Endodermal cell (in vitro differentiated cells): Measurements from ENCODE around the gene SCG3. TPM values are rescaled to one million over a fixed set of nuclear protein-coding genes. Genes with fewer than 3 reads are reported as not detected.

Experiments used
- DNase-seq: peaks from one replicate; pipeline ENCODE4 v3.0.0-alpha.2; 2017
- H3K27ac ChIP-seq: 2 replicates; pipeline ENCODE4 v1.5.1; 2013; ENCODE audit warnings: mild to moderate bottlenecking, low read depth, low read length, moderate library complexity
- H3K27me3 ChIP-seq: 2 replicates; pipeline ENCODE4 v1.6.1; 2013; ENCODE audit warnings: mild to moderate bottlenecking, low read length, moderate library complexity; ENCODE audit not compliant: insufficient read depth, control insufficient read depth, poor library complexity, severe bottlenecking
- H3K36me3 ChIP-seq: 2 replicates; pipeline ENCODE4 v1.7.0; 2013; ENCODE audit warnings: mild to moderate bottlenecking, low read length, moderate library complexity; ENCODE audit not compliant: control insufficient read depth, insufficient read depth
- H3K4me1 ChIP-seq: one replicate; pipeline ENCODE4 v1.7.0; 2013; ENCODE audit warnings: low read length; ENCODE audit not compliant: control insufficient read depth, insufficient read depth
- H3K4me3 ChIP-seq: 2 replicates; pipeline ENCODE4 v1.5.1; 2013; ENCODE audit warnings: mild to moderate bottlenecking, low read length, moderate library complexity
- H3K9ac ChIP-seq: 2 replicates; pipeline ENCODE4 v1.6.1; 2013; ENCODE audit warnings: mild to moderate bottlenecking, low read length, moderate library complexity; ENCODE audit not compliant: poor library complexity, severe bottlenecking; ENCODE audit errors: extremely low read depth
- H3K9me3 ChIP-seq: 2 replicates; pipeline ENCODE4 v1.6.1; 2013; ENCODE audit warnings: mild to moderate bottlenecking, low read length, moderate library complexity; ENCODE audit not compliant: control insufficient read depth
- H3K27ac Mint-ChIP-seq: 2 replicates; pipeline ENCODE4 v1.8.0; 2020; ENCODE audit warnings: mixed read lengths
- H3K27me3 Mint-ChIP-seq: 2 replicates; pipeline ENCODE4 v1.8.0; 2021; ENCODE audit warnings: mild to moderate bottlenecking, mixed read lengths; ENCODE audit not compliant: insufficient read depth
- H3K36me3 Mint-ChIP-seq: 2 replicates; pipeline ENCODE4 v1.8.0; 2020; ENCODE audit warnings: low read depth, mixed read lengths
- H3K4me1 Mint-ChIP-seq: 2 replicates; pipeline ENCODE4 v1.8.0; 2020; ENCODE audit warnings: mixed read lengths
- H3K4me3 Mint-ChIP-seq: 2 replicates; pipeline ENCODE4 v1.8.0; 2020; ENCODE audit warnings: mild to moderate bottlenecking, moderate library complexity, mixed read lengths
- H3K9me3 Mint-ChIP-seq: 2 replicates; pipeline ENCODE4 v1.8.0; 2020; ENCODE audit warnings: mild to moderate bottlenecking, mixed read lengths
- WGBS, 2 experiments: methylation state at CpG; one replicate each; pipeline versions ENCODE4 v1.1.5 to v1.1.7; 2013; ENCODE audit warnings: missing lambda C conversion rate in 2 of 2, mixed read lengths in 1 of 2; ENCODE audit not compliant: insufficient coverage in 1 of 2, insufficient read length in 1 of 2; 5-methylcytosine and 5-hydroxymethylcytosine counted together
- total RNA-seq, 2 donors: library from RNA; stranded (reverse); fragmentation: NEBNext Ultra II Directional in 1 of 2; extraction: Animal tissue kit (Norgen Biotek cat#: 25700) in 1 of 2; gene quantifications; 2 replicates in 1 of 2; 3 replicates in 1 of 2; pipeline ENCODE4 v1.2.1, GENCODE V29; 2021
- TF ChIP-seq, protein P1 (sequence below): fragments of 200-600 bp; sonication (generic); conservative IDR thresholded peaks from 2 replicates; pipeline ENCODE4 v1.5.0; 2021; ENCODE audit warnings: antibody characterized with exemption, mild to moderate bottlenecking

The SCG3 gene
- total RNA-seq, 2 donors from 2014 or later = 10.0 to 18.3 TPM

DNA sequence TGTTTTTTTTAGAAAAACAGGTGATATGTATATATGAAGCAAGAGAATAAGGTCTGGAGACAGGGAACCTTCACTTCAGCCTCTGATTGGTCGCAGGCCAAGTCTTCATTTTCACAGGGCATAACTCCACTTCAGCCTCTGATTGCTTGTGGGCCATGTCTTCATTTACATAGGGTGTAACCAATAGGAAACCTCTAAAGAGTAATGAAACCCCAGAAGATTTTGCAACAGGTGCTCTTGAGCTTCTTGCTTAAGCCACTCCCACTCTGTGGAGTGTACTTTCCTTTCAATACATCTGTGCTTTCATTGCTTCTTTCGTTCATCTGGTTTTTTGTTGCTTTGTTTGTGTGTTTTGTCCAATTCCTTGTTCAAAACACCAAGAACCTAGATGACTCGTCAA is 22.6 kb upstream of the SCG3 start:
- no peaks in the 10 kb centered on the region for H3K4me1 Mint-ChIP-seq
- TF ChIP-seq, protein P1, sequence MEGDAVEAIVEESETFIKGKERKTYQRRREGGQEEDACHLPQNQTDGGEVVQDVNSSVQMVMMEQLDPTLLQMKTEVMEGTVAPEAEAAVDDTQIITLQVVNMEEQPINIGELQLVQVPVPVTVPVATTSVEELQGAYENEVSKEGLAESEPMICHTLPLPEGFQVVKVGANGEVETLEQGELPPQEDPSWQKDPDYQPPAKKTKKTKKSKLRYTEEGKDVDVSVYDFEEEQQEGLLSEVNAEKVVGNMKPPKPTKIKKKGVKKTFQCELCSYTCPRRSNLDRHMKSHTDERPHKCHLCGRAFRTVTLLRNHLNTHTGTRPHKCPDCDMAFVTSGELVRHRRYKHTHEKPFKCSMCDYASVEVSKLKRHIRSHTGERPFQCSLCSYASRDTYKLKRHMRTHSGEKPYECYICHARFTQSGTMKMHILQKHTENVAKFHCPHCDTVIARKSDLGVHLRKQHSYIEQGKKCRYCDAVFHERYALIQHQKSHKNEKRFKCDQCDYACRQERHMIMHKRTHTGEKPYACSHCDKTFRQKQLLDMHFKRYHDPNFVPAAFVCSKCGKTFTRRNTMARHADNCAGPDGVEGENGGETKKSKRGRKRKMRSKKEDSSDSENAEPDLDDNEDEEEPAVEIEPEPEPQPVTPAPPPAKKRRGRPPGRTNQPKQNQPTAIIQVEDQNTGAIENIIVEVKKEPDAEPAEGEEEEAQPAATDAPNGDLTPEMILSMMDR = no peak
- 94% methylated on average over 3 of the region's 3 CpGs; no CpG with 5 or more reads in 1 of the 2 experiments for WGBS, 2 experiments

DNA sequence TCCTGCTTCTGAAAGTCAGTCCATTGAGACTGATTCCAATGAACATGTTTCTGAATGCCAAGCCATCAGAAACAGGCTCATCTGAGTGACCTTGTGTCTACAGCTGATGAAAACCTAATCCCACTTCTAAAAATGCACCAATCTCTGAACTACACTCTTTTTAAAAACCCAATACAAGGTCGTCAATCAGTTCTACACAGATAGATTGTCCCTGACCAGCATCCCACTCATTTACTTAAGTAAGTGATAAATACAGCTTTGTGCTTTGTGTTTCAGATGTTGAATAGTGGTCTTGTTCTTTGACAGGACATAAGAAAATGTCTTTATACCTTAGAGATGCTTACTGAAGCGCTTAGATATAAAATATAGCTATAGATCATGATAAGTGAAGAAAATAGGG is 20.2 kb upstream of the SCG3 start:
- H3K9ac ChIP-seq = no peak overlapping the region
- H3K4me3 ChIP-seq = no peak overlapping the region
- Mint-ChIP-seq H3K27me3 (peaks cover 2% of the 10 kb centered on the region), H3K4me1 (no peaks in the 10 kb centered on the region), H3K4me3 (no peak overlapping the region), H3K27ac (no peak overlapping the region), H3K9me3 (no peaks in the 10 kb centered on the region), H3K36me3 (no peaks in the 10 kb centered on the region)
- no peak overlapping the region for H3K27ac ChIP-seq
- H3K27me3 ChIP-seq = no peaks in the 10 kb centered on the region
- 100% methylated on average over 1 to 2 of the region's 2 CpGs for WGBS, 2 experiments
- TF ChIP-seq, protein P1 = no peak
- H3K4me1 ChIP-seq = no peaks in the 10 kb centered on the region
- no peak for DNase-seq
- H3K36me3 ChIP-seq = no peaks in the 10 kb centered on the region
- H3K9me3 ChIP-seq = no peaks in the 10 kb centered on the region

More for the DNA sequence above, 22.6 kb upstream of the SCG3 start:
- Mint-ChIP-seq H3K27me3 (peaks cover 2% of the 10 kb centered on the region), H3K27ac (no peak overlapping the region), H3K4me3 (no peak overlapping the region), H3K9me3 (no peaks in the 10 kb centered on the region), H3K36me3 (no peaks in the 10 kb centered on the region)
- Histone ChIP-seq H3K9me3 (no peaks in the 10 kb centered on the region), H3K4me3 (no peak overlapping the region), H3K4me1 (no peaks in the 10 kb centered on the region), H3K27ac (no peak overlapping the region), H3K27me3 (no peaks in the 10 kb centered on the region), H3K36me3 (no peaks in the 10 kb centered on the region), H3K9ac (no peak overlapping the region)
- no peak for DNase-seq

- H3K4me1 ChIP-seq = no peaks in the 10 kb centered on the region
Measured at GRCh38 chr15:51667478-51667877, 13.8 kb upstream of the SCG3 start.

More at GRCh38 chr15:51667478-51667877, 13.8 kb upstream of the SCG3 start:
- H3K27ac Mint-ChIP-seq = no peak overlapping the region
- no peaks in the 10 kb centered on the region for H3K27me3 Mint-ChIP-seq
- TF ChIP-seq, protein P1 = no peak
- Histone ChIP-seq H3K36me3 (no peaks in the 10 kb centered on the region), H3K4me3 (no peak overlapping the region), H3K9me3 (no peaks in the 10 kb centered on the region), H3K27ac (no peak overlapping the region), H3K27me3 (no peaks in the 10 kb centered on the region), H3K9ac (no peak overlapping the region)
- no peaks in the 10 kb centered on the region for H3K9me3 Mint-ChIP-seq
- DNase-seq = no peak
- 91% methylated on average over 5 to 6 of the region's 6 CpGs for WGBS, 2 experiments
- H3K4me3 Mint-ChIP-seq = no peak overlapping the region
- H3K4me1 Mint-ChIP-seq = peaks cover 4% of the 10 kb centered on the region
- H3K36me3 Mint-ChIP-seq = no peaks in the 10 kb centered on the region
